Measurements from ENCODE around the gene EDN2.

The EDN2 gene

DNA sequence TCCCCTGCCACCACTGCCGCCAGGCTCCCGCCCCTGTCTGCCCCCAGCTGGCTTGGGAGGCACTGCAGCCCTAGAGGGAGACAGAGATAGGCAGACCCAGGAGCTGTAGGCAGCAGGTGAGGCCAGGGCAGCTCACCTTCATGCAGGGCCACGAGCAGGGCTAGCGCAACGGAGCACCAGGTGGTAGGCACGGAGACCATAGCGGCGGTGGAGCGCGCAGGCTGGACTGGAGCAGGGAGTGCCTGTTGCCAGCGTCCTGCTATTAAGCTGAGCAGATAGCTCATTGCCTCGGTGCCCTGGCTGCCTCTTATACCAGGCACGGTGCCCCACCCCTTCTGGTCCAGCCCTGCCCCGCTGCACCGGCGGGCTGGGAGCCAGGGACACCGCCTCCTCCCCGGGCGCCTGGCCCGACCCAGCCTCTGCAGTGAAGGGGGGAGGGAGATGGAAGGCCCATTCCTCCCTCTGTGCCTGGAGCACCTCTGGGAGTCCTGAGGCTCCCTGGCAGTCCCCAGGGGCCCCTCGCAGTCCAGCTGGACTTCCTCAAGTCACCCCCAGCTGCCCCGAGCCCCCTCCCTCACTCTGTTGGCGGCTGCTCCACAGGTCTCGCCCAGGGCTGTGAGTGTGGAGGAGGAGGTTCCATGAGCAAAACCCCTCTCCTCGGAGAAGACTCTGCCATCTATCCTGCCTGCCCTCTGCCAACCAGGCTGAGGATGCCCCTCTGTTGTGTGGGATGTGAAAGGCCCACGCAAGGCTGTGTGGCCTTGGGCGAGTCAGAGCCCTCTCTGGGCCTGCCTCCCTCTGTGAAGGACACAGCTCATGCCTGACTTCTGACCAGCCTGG, at the start of gene EDN2:
EDN2 (minus strand) TSS at position 282 of the 840 bp plus-strand sequence; CDS start at position 200, 82 bp downstream.
- DNase-seq = no peak

- no peak for DNase-seq
These were observed 49.2 kb upstream of the EDN2 start for GRCh38 chr1:41533731-41534080.

DNA sequence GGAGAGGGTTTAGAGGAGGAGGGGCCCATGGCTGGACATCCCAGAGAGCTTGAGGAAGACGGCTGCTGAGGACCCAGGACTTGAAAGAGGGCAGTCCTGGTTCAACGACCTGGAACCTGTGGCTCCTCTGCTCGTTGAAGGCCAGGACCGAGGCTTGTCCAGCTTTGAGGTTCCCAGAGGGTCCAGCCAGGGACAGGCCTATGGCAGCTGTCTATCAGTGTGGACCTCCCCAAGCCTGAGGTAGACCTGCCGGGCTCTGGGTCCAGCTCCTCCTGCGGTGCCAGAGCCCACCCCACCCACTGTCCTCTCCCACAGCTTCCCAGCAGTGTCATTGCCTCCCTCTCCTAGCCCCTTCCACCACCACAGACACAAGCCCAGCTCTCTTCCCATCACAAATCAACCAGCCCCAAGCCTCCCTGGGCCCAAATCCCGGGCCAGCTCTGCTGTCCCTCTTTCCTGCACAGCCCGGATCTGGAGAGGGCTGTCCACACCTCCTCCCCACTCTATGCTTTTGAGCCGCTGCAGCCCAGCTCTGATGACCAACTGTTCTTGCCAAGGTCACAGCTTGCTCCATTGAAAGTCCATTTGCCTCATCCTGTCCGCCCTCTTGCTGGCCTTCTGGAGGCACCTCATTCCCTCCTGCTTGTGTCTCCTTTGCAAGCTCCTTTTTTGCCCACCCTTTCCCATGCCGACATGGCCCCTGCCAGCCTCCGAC, 48.7 kb upstream of the EDN2 start:
- DNase-seq = peak; percentile 12

- no peak for DNase-seq
These were observed 47.9 kb upstream of the EDN2 start for GRCh38 chr1:41532206-41532975.

DNA sequence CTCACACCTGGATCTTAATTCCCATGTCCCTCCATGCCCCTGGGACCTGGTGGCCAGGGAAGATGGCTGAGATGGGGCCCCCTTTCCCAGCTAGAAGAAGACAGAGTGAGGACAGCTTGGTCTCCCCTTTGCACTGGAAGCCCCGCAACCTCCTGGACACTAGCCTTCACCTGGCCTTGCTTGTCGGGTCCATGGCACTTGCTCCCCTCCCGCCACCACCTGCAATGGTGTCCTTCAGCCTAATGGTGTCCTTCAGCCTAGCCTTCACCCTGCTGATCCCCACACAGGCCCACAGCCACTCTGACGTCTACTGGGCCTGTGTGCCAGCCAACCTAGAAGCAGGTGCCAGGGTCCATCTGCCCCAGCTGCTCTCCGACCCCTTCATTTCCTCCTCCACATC, 45.9 kb upstream of the EDN2 start:
- no peak for DNase-seq

DNA sequence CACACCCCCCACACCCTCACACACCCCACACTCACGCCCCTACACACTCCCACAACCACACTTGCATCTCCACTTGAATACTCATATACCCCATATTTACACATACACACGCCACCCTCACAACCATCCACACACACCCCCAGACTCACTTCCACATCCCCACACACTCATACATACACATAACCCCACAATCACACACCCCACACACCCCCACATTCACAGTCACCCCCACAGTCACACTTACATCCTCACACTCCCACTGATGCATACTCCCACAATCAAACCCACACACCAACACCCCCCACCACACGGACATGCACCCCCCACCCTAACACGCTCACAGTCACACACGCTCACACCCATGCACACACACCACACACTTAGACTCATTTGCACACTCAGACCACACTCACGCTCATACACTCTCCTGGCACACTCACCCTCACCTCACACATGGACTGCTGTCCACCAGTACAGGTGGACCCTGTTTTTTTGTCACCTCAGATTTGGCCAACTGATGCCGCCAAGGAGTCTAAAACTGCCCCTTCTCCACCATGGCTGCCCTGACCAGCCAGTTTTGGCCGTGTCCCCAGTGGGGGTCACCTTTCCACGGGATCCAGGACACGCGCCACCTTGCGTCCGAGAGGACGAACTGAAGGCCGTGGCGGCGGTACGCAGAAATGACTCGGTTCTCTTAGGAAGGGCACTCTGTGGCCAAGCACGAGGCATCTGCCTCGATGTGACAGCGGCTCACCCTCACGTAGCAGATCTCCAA, 45.3 kb upstream of the EDN2 start:
- no peak for DNase-seq

- no peak for DNase-seq
These were observed 44.5 kb upstream of the EDN2 start for GRCh38 chr1:41528726-41529605.

DNA sequence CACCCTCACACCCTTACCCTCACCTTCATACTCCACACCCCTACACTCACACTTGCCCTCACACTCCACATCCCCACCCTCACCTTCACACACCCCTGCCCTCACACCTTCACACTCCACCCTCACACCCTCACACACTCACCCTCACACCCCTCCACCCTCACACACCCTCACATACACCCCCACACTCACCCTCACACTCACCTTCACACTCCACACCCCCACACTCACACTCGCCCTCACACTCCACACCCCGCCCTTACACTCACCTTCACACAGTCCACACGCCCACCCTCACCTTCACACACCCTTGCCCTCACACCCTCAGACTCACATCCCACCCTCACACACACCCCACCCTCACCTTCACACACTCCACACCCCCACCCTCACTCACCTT, 43.6 kb upstream of the EDN2 start:
- no peak for DNase-seq

GRCh38 chr1:41526956-41527561, 42.6 kb upstream of the EDN2 start:
- DNase-seq = no peak

- DNase-seq = no peak
These were observed 41.6 kb upstream of the EDN2 start for GRCh38 chr1:41525891-41526587.

DNA sequence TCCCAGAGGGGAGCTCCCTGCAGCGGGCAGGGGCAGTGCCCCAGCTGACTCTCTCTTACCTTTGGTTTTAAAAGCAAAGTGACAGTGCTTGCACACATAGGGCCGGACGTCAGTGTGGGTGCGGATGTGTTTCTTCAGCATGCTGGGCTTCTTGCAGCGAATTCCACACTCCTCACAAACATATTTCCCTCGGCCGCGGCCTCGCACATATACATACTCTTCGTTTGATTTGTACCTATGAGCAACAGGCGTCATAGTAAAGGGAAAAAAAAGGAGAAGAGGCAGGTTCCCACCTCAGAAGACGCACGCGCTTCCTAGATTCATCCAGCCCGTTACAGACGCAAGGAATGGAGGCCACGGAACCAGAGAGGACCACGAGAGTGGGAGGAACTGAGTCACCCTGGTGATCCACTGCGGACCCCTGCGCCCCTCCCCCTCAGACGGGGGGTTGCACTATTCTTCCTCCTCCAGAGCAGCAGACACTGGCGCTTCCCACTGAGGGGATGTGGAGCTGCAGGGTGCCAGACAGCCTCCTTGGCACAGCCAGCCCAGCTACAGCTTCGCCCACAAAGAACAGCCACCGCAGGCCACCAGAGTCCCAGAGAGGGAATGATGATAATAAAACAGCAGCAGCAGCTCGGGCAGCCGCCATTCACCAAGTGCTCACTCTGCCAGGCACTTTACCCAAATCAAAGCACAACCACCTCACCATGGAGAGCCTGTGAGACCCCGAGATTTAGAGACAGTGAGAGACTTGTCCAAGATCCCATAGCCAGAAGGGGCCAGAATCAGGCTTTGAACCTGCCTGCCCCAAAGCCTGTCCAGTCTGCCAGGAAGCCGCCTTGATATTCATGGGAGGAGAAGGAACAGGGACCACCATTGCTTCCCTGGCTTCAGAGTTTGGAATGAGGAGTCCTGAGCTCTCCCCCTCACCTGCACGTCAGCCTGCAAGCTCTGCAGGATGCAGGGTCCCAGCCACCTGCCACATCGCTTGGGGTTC, 40.5 kb upstream of the EDN2 start:
- no peak for DNase-seq

DNA sequence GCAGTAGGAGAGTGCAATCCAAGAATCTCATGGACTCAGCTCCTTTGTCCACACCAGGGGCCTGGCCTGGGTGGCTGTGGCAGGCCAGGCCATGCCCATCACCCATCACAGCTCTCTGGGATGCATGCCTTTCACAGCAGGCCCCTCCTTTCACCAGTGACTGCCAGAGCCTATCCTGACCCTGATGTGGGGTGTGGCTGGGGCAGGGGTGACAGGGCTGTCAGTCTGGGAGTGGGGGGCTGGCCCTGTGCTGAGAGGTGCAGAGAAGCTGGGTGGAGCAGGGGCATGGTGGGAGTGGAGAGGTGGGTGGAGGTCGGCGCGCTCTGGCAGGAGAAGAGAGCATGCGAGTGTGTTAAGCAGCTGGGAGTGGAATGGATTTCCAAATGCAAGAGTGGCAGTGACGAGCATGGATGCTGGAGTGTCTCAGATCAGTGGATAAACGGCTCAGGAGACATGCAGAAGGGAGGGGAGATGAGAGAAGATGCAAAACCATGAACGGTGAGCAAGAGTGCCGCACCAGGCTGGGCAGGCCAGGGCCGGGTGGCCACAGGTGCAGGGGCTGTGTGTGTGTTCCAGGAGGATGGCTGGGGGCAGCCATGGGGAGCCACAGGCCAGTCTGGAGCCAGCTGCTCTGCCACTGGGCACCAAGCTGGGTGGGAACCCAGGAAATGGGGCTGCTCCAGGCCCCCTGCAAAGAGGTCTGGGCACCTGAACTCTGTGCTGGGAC, 39.6 kb upstream of the EDN2 start:
- DNase-seq = no peak

DNA sequence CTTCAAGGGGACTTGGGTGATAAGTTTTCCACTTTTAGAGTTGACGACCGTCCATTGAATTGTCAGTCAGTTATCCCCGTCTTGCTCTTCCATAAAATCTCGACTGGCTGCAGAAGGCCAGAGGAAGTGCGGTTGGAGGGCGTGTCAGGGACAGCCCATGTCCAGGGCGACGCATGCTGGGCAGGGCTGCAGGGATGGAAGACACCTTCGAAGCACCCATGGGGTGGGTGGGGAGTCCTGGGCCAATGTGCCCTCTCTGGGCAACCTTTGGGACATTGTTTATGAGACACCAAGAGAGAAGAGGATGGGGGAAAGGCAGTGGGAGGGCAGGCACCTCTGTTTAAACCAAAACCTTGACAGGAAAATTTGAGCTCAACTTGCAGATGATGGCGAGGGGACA, 38.6 kb upstream of the EDN2 start:
- DNase-seq = no peak

GRCh38 chr1:41521766-41522165, 37.3 kb upstream of the EDN2 start:
- no peak for DNase-seq

GRCh38 chr1:41520951-41521752, 36.7 kb upstream of the EDN2 start:
- DNase-seq = no peak

DNA sequence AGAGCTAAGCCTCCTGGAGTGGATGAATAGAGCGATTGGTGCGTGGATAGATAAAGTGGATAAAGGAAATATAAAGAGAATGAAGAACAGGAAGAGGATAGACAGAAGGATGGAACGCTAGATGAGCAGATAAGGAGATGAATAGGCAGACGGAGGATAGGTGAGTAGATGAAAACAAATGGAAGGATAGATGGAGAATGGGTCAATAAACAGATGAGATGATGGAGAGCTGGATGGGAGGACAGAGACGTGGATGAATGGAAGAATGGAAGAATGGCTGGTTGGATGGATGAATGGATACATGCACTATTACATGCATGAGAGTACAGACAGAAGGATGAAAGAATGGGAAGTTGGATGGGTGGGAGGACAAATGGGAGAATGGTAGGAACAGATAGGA, 35.2 kb upstream of the EDN2 start:
- DNase-seq = no peak

DNA sequence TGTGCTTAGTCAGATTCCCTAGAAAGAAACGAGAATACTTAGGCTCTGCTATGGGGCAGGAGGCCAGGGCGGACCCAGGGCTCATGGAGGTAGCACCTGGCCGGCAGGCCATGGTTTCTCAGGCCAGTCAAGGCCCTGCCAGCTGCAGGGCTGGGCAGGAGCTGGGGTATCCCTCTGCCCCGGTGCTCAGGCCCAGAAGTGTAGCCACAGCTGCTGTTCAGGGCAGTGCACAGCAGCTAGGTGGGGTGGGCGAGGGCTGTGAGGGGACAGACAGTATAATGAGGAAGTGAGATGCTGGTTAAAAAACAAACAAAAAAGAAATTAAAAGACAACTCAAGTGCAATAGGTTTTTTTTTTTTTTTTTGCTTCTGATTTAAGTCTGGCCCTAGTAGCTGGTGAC, 34.0 kb upstream of the EDN2 start:
- no peak for DNase-seq

DNA sequence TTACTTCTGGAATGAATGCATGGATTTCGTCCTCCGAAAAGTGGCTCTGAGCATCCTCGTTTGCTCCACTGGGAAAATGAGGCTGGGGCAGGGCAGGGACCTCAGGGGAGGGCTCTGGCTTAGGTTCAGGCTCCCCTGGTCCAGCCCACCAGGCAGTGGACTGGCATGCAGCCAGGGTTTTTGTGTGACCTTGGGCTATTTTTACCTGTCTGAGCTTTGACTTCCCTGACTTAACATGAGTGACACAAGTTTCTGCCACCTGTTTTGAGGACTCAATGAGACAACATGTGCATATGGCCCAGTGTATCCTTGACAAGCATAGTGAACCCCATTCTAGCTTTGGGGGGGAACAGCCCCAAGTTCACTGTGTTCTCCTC, 32.6 kb upstream of the EDN2 start:
- DNase-seq = no peak

Measured in left hindlimb (tissue), 1 donor.